ENCODE results near the gene TPCN2. TPM values are rescaled to one million over a fixed set of nuclear protein-coding genes. Genes with fewer than 3 reads are reported as not detected.

The TPCN2 gene
- total RNA-seq, 2 donors from 2014 or later: 34.7 to 38.0 TPM

- TF ChIP-seq, protein P1, sequence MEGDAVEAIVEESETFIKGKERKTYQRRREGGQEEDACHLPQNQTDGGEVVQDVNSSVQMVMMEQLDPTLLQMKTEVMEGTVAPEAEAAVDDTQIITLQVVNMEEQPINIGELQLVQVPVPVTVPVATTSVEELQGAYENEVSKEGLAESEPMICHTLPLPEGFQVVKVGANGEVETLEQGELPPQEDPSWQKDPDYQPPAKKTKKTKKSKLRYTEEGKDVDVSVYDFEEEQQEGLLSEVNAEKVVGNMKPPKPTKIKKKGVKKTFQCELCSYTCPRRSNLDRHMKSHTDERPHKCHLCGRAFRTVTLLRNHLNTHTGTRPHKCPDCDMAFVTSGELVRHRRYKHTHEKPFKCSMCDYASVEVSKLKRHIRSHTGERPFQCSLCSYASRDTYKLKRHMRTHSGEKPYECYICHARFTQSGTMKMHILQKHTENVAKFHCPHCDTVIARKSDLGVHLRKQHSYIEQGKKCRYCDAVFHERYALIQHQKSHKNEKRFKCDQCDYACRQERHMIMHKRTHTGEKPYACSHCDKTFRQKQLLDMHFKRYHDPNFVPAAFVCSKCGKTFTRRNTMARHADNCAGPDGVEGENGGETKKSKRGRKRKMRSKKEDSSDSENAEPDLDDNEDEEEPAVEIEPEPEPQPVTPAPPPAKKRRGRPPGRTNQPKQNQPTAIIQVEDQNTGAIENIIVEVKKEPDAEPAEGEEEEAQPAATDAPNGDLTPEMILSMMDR (IDR thresholded peaks at IDR 0.05): no peak
- ATAC-seq (ENCODE audit: insufficient number of reproducible peaks, low FRiP score, low read depth): no peak
- H3K9me3 ChIP-seq: no peaks in the 10 kb centered on the region
- no peaks in the 10 kb centered on the region for H3K4me1 ChIP-seq (ENCODE audit: control insufficient read depth in 1 of 2, low read depth in 2 of 2)
- DNase-seq (ENCODE audit: low spot score): no peak
- no peak overlapping the region for H3K4me3 ChIP-seq
- H3K36me3 ChIP-seq: peaks cover 6% of the 10 kb centered on the region
- no peaks in the 10 kb centered on the region for H3K27me3 ChIP-seq (replicated peaks; ENCODE audit: insufficient read depth)
- no peak overlapping the region for H3K27ac ChIP-seq
Observed at GRCh38 chr11:69095300-69095699, 46.6 kb downstream of the TPCN2 start.

DNA sequence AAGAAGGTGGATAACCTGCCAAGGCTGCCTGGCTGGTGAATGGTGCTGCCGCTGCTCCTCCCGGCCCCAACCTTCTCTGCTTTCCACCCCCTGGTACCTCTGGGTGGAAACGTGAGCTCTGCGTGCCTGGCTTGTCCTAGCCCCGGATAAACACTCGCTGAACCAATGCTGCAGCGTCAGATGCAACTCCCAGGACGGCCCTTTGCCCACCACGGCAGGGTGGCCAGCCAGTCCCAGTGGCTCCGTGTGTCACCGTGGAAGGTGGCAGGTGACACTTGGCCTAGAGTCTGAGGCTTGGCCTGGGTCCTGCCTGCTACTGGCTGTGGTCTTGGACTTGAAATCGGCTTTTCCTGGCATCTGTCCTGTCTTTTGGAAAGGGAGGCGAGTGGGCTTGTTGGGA lies 47.7 kb downstream of the TPCN2 start:
- Histone ChIP-seq H3K4me3 (no peak overlapping the region), H3K27ac (no peak overlapping the region), H3K27me3 (replicated peaks; ENCODE audit: insufficient read depth) (no peaks in the 10 kb centered on the region), H3K4me1 (ENCODE audit: control insufficient read depth in 1 of 2, low read depth in 2 of 2) (peaks cover 0 to under 1% of the 10 kb centered on the region in 2 donors), H3K36me3 (peaks cover 6% of the 10 kb centered on the region), H3K9me3 (no peaks in the 10 kb centered on the region)
- no peak for DNase-seq (ENCODE audit: low spot score)
- TF ChIP-seq, protein P1 (IDR thresholded peaks at IDR 0.05): no peak
- no peak for ATAC-seq (ENCODE audit: insufficient number of reproducible peaks, low FRiP score, low read depth)

DNA sequence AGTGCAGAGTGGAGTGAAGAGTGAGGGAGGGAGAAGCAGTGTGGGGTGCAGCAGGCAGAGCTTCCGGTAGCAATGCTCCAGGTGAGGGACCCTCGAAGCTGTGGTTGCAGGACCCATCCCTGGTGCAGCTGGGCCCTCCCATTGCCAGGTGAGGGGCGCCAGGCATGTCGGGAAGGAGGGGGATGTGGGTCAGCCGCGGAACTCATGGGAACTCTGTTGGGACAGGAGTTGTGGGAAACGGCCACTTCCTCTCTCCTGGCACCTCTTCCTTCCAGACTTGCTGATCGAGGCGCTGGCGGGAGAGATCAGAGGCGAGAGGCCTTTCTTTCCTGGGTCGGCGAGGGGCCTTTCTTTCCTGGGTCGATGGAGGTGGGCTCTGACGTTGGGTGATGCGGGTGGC lies 48.5 kb downstream of the TPCN2 start:
- Histone ChIP-seq H3K9me3 (no peaks in the 10 kb centered on the region), H3K36me3 (peaks cover 6% of the 10 kb centered on the region), H3K27me3 (replicated peaks; ENCODE audit: insufficient read depth) (no peaks in the 10 kb centered on the region), H3K4me1 (ENCODE audit: control insufficient read depth in 1 of 2, low read depth in 2 of 2) (peaks cover 2 to 5% of the 10 kb centered on the region in 2 donors), H3K4me3 (no peak overlapping the region), H3K27ac (no peak overlapping the region)
- ATAC-seq (ENCODE audit: insufficient number of reproducible peaks, low FRiP score, low read depth) (no peak), DNase-seq (ENCODE audit: low spot score) (no peak)
- TF ChIP-seq, protein P1 (IDR thresholded peaks at IDR 0.05): no peak

GRCh38 chr11:69099180-69099579 lies 50.4 kb downstream of the TPCN2 start:
- no peak for DNase-seq (ENCODE audit: low spot score)
- no peak for ATAC-seq (ENCODE audit: insufficient number of reproducible peaks, low FRiP score, low read depth)
- Histone ChIP-seq H3K4me1 (ENCODE audit: control insufficient read depth in 1 of 2, low read depth in 2 of 2) (peaks cover 2 to 5% of the 10 kb centered on the region in 2 donors), H3K27ac (no peak overlapping the region), H3K27me3 (replicated peaks; ENCODE audit: insufficient read depth) (no peaks in the 10 kb centered on the region), H3K36me3 (no peaks in the 10 kb centered on the region), H3K9me3 (no peaks in the 10 kb centered on the region), H3K4me3 (no peak overlapping the region)
- TF ChIP-seq, protein P1 (IDR thresholded peaks at IDR 0.05): no peak

DNA sequence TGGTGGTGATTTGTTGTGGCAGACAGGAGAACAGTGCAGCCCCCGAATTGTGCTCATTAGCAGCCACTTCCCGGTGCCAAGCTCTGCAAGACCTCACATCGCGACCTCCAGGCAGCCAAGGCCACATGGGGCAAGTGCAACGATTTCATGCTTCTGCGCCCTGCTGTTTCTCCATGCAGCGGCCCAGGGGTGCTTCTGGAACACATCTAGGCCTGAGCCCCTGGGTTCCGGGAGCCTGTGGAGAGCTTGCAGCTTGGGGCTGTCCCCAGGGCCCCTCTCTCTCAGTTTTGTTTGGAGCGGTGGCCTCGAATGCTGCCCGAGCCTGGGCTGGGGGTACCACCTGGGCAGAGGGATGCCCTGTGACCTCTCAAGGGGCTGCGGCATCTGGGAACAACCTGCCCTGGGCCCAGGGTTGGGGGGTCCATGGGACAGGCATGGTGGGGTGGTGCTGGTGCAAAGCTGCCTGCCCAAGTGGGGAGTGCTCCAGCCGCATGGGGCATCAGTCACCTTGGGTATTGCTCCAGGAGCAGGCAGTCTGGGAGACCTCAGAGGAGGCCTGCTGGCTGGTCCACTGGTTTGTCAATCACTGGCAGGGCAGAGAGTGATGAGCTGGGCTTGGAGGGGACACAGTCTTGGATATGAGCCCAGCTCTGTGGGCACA lies 51.9 kb downstream of the TPCN2 start:
- DNase-seq (ENCODE audit: low spot score) (no peak), ATAC-seq (ENCODE audit: insufficient number of reproducible peaks, low FRiP score, low read depth) (no peak)
- Histone ChIP-seq H3K36me3 (no peaks in the 10 kb centered on the region), H3K27me3 (replicated peaks; ENCODE audit: insufficient read depth) (no peaks in the 10 kb centered on the region), H3K4me3 (no peak overlapping the region), H3K4me1 (ENCODE audit: control insufficient read depth in 1 of 2, low read depth in 2 of 2) (peaks cover 2 to 5% of the 10 kb centered on the region in 2 donors), H3K9me3 (no peaks in the 10 kb centered on the region), H3K27ac (no peak overlapping the region)
- TF ChIP-seq, protein P1 (IDR thresholded peaks at IDR 0.05): no peak
